ENCODE results near the gene TNFSF18. TPM values are rescaled to one million over a fixed set of nuclear protein-coding genes. Genes with fewer than 3 reads are reported as not detected.

TNFSF18 gene
- total and polyA plus RNA-seq, 2 donors (not counting 1 experiment from before 2014, with no cell fraction given): not detected

DNA sequence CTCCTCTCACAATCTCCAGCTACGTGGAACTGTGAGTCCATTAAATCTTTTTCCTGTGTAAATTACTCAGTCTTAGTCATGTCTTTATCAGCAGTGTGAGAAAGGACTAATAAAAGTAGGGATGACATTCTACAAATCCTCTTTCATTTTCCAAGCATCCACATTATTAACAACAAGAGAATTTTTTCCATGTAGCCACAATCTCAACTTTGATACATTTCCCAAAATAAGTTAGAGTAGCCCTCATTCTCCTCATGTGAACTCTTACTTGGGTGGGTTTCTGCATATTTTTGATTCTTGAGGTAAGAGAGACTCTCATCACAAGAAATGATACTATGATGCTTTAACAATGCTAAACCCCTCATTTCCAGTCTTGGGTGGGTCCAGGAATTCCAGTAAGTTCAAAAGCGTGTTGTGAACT is 52.8 kb downstream of the TNFSF18 start:
- Histone ChIP-seq H3K9me3 (ENCODE audit: control extremely low read depth in 1 of 3, control insufficient read depth in 2 of 3, insufficient read depth in 1 of 3, low read length in 2 of 3) (peaks cover 3 to 9% (median 4%) of the 10 kb centered on the region in 3 donors), H3K79me2 (ENCODE audit: control insufficient read depth, insufficient read depth, low read length) (no peaks in the 10 kb centered on the region), H3K4me2 (replicated peaks; ENCODE audit: low read depth, low read length, poor library complexity, severe bottlenecking) (no peak overlapping the region), H3K36me3 (replicated peaks in 1 of 2; ENCODE audit: control extremely low read depth in 1 of 2, control insufficient read depth in 1 of 2, extremely low read depth in 1 of 2, insufficient read depth in 2 of 2, low read length in 1 of 2) (no peaks in the 10 kb centered on the region), H3K27ac (ENCODE audit: low read length in 2 of 2) (no peak overlapping the region), H4K20me1 (ENCODE audit: control insufficient read depth, insufficient read depth, low read length, poor library complexity, severe bottlenecking) (no peaks in the 10 kb centered on the region), H3K27me3 (replicated peaks in 1 of 4; ENCODE audit: control extremely low read depth in 1 of 4, control insufficient read depth in 3 of 4, insufficient read depth in 4 of 4, low read length in 3 of 4) (no peaks in the 10 kb centered on the region), H3K4me3 (ENCODE audit: control extremely low read depth in 1 of 5, extremely low read depth in 1 of 5, insufficient read depth in 1 of 5, low read depth in 2 of 5, low read length in 4 of 5) (no peak overlapping the region), H3K9ac (ENCODE audit: low read length) (no peak overlapping the region), H2AFZ (ENCODE audit: insufficient read depth, low read depth, low read length, poor library complexity, severe bottlenecking) (no peak overlapping the region), H3K4me1 (ENCODE audit: control insufficient read depth in 2 of 2, insufficient read depth in 2 of 2, low read length in 2 of 2) (no peaks in the 10 kb centered on the region)
- intact Hi-C loops (cut with micrococcal nuclease): no loop called here
- DNase-seq (no peak), ATAC-seq (ENCODE audit: low read depth) (no peak)
- no peaks in the 10 kb centered on the region for H3K4me1 Mint-ChIP-seq
- H3K27ac Mint-ChIP-seq: no peak overlapping the region
- WGBS (ENCODE audit: insufficient coverage): no CpG with 5 or more reads among the region's 2 CpGs
- no peak for TF ChIP-seq EZH2 (IDR thresholded peaks at IDR 0.05; ENCODE audit: borderline replicate concordance, insufficient read depth, low read depth, low read length, poor library complexity, severe bottlenecking)
- TF ChIP-seq, protein P1, sequence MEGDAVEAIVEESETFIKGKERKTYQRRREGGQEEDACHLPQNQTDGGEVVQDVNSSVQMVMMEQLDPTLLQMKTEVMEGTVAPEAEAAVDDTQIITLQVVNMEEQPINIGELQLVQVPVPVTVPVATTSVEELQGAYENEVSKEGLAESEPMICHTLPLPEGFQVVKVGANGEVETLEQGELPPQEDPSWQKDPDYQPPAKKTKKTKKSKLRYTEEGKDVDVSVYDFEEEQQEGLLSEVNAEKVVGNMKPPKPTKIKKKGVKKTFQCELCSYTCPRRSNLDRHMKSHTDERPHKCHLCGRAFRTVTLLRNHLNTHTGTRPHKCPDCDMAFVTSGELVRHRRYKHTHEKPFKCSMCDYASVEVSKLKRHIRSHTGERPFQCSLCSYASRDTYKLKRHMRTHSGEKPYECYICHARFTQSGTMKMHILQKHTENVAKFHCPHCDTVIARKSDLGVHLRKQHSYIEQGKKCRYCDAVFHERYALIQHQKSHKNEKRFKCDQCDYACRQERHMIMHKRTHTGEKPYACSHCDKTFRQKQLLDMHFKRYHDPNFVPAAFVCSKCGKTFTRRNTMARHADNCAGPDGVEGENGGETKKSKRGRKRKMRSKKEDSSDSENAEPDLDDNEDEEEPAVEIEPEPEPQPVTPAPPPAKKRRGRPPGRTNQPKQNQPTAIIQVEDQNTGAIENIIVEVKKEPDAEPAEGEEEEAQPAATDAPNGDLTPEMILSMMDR (IDR thresholded peaks at IDR 0.05): no peak
- H3K4me3 Mint-ChIP-seq: no peak overlapping the region
- CTCF ChIA-PET: no interaction called here
- H3K27me3 Mint-ChIP-seq: no peaks in the 10 kb centered on the region
- peaks cover 11% of the 10 kb centered on the region for H3K9me3 Mint-ChIP-seq (ENCODE audit: insufficient read depth)
- POLR2A ChIA-PET: no interaction called here

DNA sequence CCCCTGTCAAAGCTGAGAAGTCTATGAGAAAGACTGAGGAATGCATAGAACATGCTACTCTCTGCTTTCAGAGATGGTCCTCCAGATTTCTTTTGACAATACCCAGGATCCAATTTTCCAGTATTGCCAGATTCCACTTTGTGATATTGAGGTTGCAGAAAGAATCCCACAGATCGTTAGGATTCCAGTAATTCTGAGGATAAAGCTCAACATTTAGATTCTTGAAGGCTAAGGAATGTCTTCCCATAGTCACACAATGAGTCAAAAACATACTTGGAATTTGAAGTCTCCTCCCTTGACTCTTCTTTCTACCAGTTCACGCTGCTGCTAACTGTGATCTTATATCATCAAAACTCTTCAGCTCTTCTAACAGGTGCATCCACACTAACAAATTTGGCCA is 57.1 kb downstream of the TNFSF18 start:
- ATAC-seq (ENCODE audit: low read depth) (no peak), DNase-seq (no peak)
- ChIA-PET CTCF (no interaction called here), POLR2A (interaction anchor here (0.7 kb wide), 1 partner anchor 200 kb away, joined by 3 read pairs; no protein-coding TSS in a partner anchor)
- H3K36me3 ChIP-seq (replicated peaks in 1 of 2; ENCODE audit: control extremely low read depth in 1 of 2, control insufficient read depth in 1 of 2, extremely low read depth in 1 of 2, insufficient read depth in 2 of 2, low read length in 1 of 2): no peaks in the 10 kb centered on the region
- H3K27me3 ChIP-seq (replicated peaks in 1 of 4; ENCODE audit: control extremely low read depth in 1 of 4, control insufficient read depth in 3 of 4, insufficient read depth in 4 of 4, low read length in 3 of 4): no peaks in the 10 kb centered on the region
- H4K20me1 ChIP-seq (ENCODE audit: control insufficient read depth, insufficient read depth, low read length, poor library complexity, severe bottlenecking): no peaks in the 10 kb centered on the region
- no peak overlapping the region for H3K4me2 ChIP-seq (replicated peaks; ENCODE audit: low read depth, low read length, poor library complexity, severe bottlenecking)
- no peak overlapping the region for H3K27ac ChIP-seq (ENCODE audit: low read length in 2 of 2)
- no peaks in the 10 kb centered on the region for H3K79me2 ChIP-seq (ENCODE audit: control insufficient read depth, insufficient read depth, low read length)
- no peak overlapping the region for H3K4me3 ChIP-seq (ENCODE audit: control extremely low read depth in 1 of 5, extremely low read depth in 1 of 5, insufficient read depth in 1 of 5, low read depth in 2 of 5, low read length in 4 of 5)
- no peak for TF ChIP-seq EZH2 (IDR thresholded peaks at IDR 0.05; ENCODE audit: borderline replicate concordance, insufficient read depth, low read depth, low read length, poor library complexity, severe bottlenecking)
- TF ChIP-seq, protein P1 (IDR thresholded peaks at IDR 0.05): no peak
- no peak overlapping the region for H2AFZ ChIP-seq (ENCODE audit: insufficient read depth, low read depth, low read length, poor library complexity, severe bottlenecking)
- H3K4me1 Mint-ChIP-seq: no peaks in the 10 kb centered on the region
- intact Hi-C loops (cut with micrococcal nuclease): no loop called here
- no peak overlapping the region for H3K27ac Mint-ChIP-seq
- no CpG with 5 or more reads among the region's 2 CpGs for WGBS (ENCODE audit: insufficient coverage)
- peaks cover 2 to 9% (median 3%) of the 10 kb centered on the region in 3 donors for H3K9me3 ChIP-seq (ENCODE audit: control extremely low read depth in 1 of 3, control insufficient read depth in 2 of 3, insufficient read depth in 1 of 3, low read length in 2 of 3)
- H3K9ac ChIP-seq (ENCODE audit: low read length): no peak overlapping the region
- no peaks in the 10 kb centered on the region for H3K4me1 ChIP-seq (ENCODE audit: control insufficient read depth in 2 of 2, insufficient read depth in 2 of 2, low read length in 2 of 2)
- H3K4me3 Mint-ChIP-seq: no peak overlapping the region
- H3K9me3 Mint-ChIP-seq (ENCODE audit: insufficient read depth): peaks cover 4% of the 10 kb centered on the region
- H3K27me3 Mint-ChIP-seq: no peaks in the 10 kb centered on the region
